ENCODE data around the gene FBXO47.

FBXO47 gene

DNA sequence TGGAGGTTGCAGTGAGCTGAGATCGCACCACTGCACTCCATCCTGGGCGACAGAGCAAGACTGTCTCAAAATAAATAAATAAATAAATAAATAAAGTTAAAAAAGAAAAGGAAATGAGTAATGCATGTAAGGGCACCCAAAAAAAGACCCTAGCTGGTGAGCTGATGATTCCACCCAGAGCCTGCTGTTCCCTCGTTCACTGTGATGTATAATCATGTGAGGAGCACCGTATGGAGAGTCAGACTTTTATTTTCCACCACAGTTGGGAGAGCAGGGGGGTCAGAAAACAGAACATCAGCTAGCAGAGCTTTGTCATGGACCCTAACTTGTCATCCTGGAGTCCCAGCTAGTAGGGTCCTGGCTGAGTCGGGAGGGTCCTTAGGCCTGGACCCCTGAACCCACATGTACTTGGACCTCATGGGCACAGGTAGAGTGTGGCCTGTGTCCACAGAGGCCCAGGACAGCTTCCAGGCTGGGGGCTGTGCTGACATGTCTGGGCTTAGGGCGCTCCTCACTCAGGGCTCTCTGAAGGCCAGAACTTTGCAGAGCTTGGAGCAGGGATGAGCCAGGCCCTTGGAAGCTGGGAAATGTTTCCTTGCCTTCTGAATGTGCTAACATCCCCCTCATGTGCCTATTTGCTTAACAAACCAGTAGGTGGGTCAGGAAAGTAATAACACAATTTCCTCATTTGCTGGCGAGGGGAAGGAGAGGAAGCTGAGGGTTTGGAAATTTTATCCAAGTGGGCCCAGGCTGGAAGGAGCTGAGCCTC, 60.6 kb downstream of the FBXO47 start:
- H3K27me3 ChIP-seq (ENCODE audit: control insufficient read depth, insufficient read depth, low read length) = no peaks in the 10 kb centered on the region
- no peaks in the 10 kb centered on the region for H3K4me1 ChIP-seq (ENCODE audit: control insufficient read depth, insufficient read depth, low read length)
- H3K4me3 ChIP-seq (ENCODE audit: low read depth, low read length) = no peak overlapping the region
- H3K36me3 ChIP-seq (ENCODE audit: control insufficient read depth, insufficient read depth, low read length) = peaks cover 9% of the 10 kb centered on the region
- H3K9me3 ChIP-seq (ENCODE audit: control insufficient read depth, insufficient read depth, low read length) = no peaks in the 10 kb centered on the region
- H3K9ac ChIP-seq (ENCODE audit: low read depth, low read length) = no peak overlapping the region

GRCh38 chr17:38905375-38905774, 61.8 kb downstream of the FBXO47 start:
- Histone ChIP-seq H3K36me3 (ENCODE audit: control insufficient read depth, insufficient read depth, low read length) (peaks cover 9% of the 10 kb centered on the region), H3K27me3 (ENCODE audit: control insufficient read depth, insufficient read depth, low read length) (no peaks in the 10 kb centered on the region), H3K4me3 (ENCODE audit: low read depth, low read length) (no peak overlapping the region), H3K4me1 (ENCODE audit: control insufficient read depth, insufficient read depth, low read length) (peaks cover 4% of the 10 kb centered on the region), H3K9ac (ENCODE audit: low read depth, low read length) (no peak overlapping the region), H3K9me3 (ENCODE audit: control insufficient read depth, insufficient read depth, low read length) (no peaks in the 10 kb centered on the region)

DNA sequence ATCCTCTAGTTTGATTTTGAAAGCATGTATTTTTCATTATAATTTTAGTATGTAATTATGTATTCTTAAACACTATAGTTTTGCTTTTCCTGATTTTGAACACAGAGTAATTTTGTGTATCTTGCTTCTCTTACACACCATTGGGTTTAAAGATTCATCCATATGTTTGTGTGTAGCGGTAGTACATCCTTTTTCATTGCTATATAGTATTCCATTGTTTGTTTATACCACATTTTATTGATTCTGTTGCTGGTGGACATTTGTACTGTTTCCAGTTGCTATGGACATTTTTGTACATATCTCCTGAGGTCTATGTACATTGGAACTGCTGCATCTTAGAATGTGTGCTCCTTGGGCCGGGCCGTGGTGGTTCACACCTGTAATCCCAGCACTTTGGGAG, 62.3 kb downstream of the FBXO47 start:
- Histone ChIP-seq H3K27me3 (ENCODE audit: control insufficient read depth, insufficient read depth, low read length) (no peaks in the 10 kb centered on the region), H3K36me3 (ENCODE audit: control insufficient read depth, insufficient read depth, low read length) (peaks cover 9% of the 10 kb centered on the region), H3K4me3 (ENCODE audit: low read depth, low read length) (no peak overlapping the region), H3K9ac (ENCODE audit: low read depth, low read length) (no peak overlapping the region), H3K9me3 (ENCODE audit: control insufficient read depth, insufficient read depth, low read length) (no peaks in the 10 kb centered on the region), H3K4me1 (ENCODE audit: control insufficient read depth, insufficient read depth, low read length) (peaks cover 4% of the 10 kb centered on the region)

GRCh38 chr17:38903404-38903803, 63.8 kb downstream of the FBXO47 start:
- H3K4me1 ChIP-seq (ENCODE audit: control insufficient read depth, insufficient read depth, low read length) = peaks cover 4% of the 10 kb centered on the region
- peaks cover 20% of the 10 kb centered on the region for H3K36me3 ChIP-seq (ENCODE audit: control insufficient read depth, insufficient read depth, low read length)
- H3K9me3 ChIP-seq (ENCODE audit: control insufficient read depth, insufficient read depth, low read length) = no peaks in the 10 kb centered on the region
- no peaks in the 10 kb centered on the region for H3K27me3 ChIP-seq (ENCODE audit: control insufficient read depth, insufficient read depth, low read length)
- H3K9ac ChIP-seq (ENCODE audit: low read depth, low read length) = no peak overlapping the region
- no peak overlapping the region for H3K4me3 ChIP-seq (ENCODE audit: low read depth, low read length)

DNA sequence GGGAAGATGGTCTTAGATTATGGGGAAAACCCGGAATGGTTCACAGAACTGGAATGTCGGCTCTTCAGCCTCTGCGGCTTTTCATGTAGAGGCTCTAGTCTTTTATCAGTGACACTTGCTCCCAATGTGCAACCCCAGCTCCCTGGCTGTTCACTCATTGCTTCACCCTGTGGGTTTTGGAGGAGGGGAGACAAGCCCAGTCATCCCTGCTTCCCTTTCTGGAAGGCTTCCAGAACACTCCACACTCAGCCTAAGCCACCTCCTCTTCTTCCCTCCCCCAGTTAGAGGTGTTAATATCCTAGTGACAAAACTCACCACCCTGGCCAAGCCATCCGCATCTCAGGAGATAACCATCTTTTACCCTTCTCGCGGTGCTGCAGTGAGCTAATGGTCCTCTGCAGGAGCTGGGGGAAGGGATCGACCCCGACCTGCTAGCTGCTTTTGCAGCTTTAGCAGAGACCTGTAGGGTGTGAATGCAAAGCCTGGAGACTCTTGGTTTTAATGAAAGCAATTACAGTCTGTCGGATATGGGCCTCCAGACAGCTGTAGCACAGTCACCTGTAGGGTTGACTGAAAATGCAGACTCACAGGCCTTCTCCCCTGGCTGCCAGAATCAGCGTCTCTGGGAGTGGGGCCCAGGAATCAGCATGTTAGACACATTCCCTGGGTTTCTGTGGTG, 66.1 kb downstream of the FBXO47 start:
- Histone ChIP-seq H3K36me3 (ENCODE audit: control insufficient read depth, insufficient read depth, low read length) (peaks cover 30% of the 10 kb centered on the region), H3K4me1 (ENCODE audit: control insufficient read depth, insufficient read depth, low read length) (peaks cover 4% of the 10 kb centered on the region), H3K9ac (ENCODE audit: low read depth, low read length) (no peak overlapping the region), H3K4me3 (ENCODE audit: low read depth, low read length) (no peak overlapping the region), H3K27me3 (ENCODE audit: control insufficient read depth, insufficient read depth, low read length) (no peaks in the 10 kb centered on the region), H3K9me3 (ENCODE audit: control insufficient read depth, insufficient read depth, low read length) (no peaks in the 10 kb centered on the region)

- no peaks in the 10 kb centered on the region for H3K9me3 ChIP-seq (ENCODE audit: control insufficient read depth, insufficient read depth, low read length)
- H3K27me3 ChIP-seq (ENCODE audit: control insufficient read depth, insufficient read depth, low read length) = no peaks in the 10 kb centered on the region
- no peak overlapping the region for H3K4me3 ChIP-seq (ENCODE audit: low read depth, low read length)
- peaks cover 33% of the 10 kb centered on the region for H3K36me3 ChIP-seq (ENCODE audit: control insufficient read depth, insufficient read depth, low read length)
- no peak overlapping the region for H3K9ac ChIP-seq (ENCODE audit: low read depth, low read length)
- H3K4me1 ChIP-seq (ENCODE audit: control insufficient read depth, insufficient read depth, low read length) = peaks cover 4% of the 10 kb centered on the region
These were observed 67.8 kb downstream of the FBXO47 start for GRCh38 chr17:38899421-38899820.

DNA sequence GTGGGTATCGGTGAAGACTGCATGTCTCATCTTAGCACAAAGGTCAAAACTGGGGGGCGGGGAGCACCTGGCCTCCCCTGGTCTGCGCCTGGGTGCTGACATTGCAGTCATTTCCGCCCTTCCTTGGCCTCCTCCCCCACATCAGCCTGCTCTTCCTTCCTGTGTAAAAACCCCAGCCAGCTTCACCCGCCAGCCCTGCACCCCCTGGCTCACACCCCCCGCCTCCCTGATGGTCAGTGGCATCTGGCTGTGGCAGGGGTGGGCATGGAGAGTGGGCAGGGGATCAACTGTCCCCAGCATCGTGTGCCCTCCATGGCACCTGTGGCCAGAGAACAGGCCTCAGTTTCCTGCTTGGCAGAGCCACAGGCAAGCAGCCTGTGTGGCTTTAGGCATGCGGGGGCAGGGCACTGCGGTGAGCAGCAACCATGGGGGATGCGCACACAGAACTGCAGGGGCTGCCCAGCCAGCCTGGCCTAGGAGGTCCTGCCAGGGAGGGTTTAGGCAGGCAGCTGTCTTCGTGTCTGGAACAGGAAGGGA, 68.3 kb downstream of the FBXO47 start:
- no peaks in the 10 kb centered on the region for H3K27me3 ChIP-seq (ENCODE audit: control insufficient read depth, insufficient read depth, low read length)
- H3K36me3 ChIP-seq (ENCODE audit: control insufficient read depth, insufficient read depth, low read length) = peaks cover 31% of the 10 kb centered on the region
- no peak overlapping the region for H3K9ac ChIP-seq (ENCODE audit: low read depth, low read length)
- H3K4me1 ChIP-seq (ENCODE audit: control insufficient read depth, insufficient read depth, low read length) = peaks cover 4% of the 10 kb centered on the region
- no peak overlapping the region for H3K4me3 ChIP-seq (ENCODE audit: low read depth, low read length)
- H3K9me3 ChIP-seq (ENCODE audit: control insufficient read depth, insufficient read depth, low read length) = no peaks in the 10 kb centered on the region

GRCh38 chr17:38898291-38898679, 68.9 kb downstream of the FBXO47 start:
- Histone ChIP-seq H3K9me3 (ENCODE audit: control insufficient read depth, insufficient read depth, low read length) (no peaks in the 10 kb centered on the region), H3K4me3 (ENCODE audit: low read depth, low read length) (no peak overlapping the region), H3K4me1 (ENCODE audit: control insufficient read depth, insufficient read depth, low read length) (peaks cover 4% of the 10 kb centered on the region), H3K9ac (ENCODE audit: low read depth, low read length) (no peak overlapping the region), H3K27me3 (ENCODE audit: control insufficient read depth, insufficient read depth, low read length) (no peaks in the 10 kb centered on the region), H3K36me3 (ENCODE audit: control insufficient read depth, insufficient read depth, low read length) (peaks cover 26% of the 10 kb centered on the region)

DNA sequence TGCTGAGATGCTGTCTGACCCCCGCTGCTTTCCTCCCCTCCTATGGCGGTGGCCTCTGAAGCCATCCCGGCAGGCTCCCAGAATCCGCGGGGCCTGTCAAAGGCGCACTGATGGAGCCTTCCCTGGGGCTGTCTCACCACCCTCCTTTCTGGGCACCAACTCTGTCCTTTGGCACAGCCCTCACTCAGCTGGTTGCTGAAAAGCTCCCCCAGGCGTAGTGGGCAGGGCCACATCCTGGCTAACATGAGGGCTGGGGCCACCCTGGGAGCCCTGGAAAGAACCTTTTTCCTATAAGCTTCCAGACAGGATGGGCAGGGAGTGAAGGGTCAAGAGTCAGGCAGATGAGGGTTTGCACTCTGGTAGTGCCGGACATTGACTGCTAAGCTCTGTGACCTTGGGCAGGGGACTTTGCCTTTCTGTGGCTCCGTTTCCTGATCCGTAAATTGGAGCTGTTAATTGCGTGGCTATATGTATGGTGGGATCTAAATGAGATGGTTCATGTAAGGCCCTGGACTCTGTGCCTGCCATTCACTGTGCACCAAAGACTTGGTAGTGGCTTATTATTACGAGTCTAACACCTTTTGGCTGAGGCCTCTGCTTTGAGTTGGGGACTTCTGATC, 69.4 kb downstream of the FBXO47 start:
- H3K9ac ChIP-seq (ENCODE audit: low read depth, low read length) = no peak overlapping the region
- H3K36me3 ChIP-seq (ENCODE audit: control insufficient read depth, insufficient read depth, low read length) = peaks cover 28% of the 10 kb centered on the region
- H3K9me3 ChIP-seq (ENCODE audit: control insufficient read depth, insufficient read depth, low read length) = no peaks in the 10 kb centered on the region
- no peak overlapping the region for H3K4me3 ChIP-seq (ENCODE audit: low read depth, low read length)
- H3K27me3 ChIP-seq (ENCODE audit: control insufficient read depth, insufficient read depth, low read length) = no peaks in the 10 kb centered on the region
- H3K4me1 ChIP-seq (ENCODE audit: control insufficient read depth, insufficient read depth, low read length) = peaks cover 4% of the 10 kb centered on the region

GRCh38 chr17:38897176-38897575, 70.0 kb downstream of the FBXO47 start:
- Histone ChIP-seq H3K36me3 (ENCODE audit: control insufficient read depth, insufficient read depth, low read length) (peaks cover 34% of the 10 kb centered on the region), H3K4me1 (ENCODE audit: control insufficient read depth, insufficient read depth, low read length) (peaks cover 4% of the 10 kb centered on the region), H3K9ac (ENCODE audit: low read depth, low read length) (no peak overlapping the region)

DNA sequence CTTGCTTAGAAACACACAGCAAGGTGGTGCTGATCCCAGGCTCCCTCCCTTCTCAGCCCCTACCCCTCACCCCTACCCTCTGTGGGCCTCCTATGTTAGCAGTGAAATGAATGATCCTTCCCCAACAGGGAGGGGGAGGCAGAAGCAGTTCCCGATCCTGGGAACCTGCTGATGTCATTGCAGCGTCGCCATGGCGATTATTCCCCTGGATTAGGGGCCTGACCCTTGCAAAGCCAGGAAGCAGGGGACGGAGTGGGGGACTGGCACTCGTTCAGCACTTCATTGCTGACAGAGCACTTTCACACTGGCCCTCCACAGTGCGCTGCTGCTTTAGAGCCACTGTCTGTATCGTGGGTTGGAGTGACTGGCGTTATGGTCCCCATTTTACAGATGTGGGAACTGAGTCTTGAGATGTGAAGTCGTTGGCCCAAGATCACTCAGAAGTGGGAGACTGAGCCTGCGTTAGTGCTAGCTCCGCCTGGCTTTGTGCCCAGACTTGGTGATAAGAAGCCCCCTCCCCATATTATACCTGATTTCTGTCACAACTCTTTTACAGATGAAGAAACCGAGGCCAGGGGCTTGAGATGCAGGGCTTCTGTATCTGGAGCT, 70.8 kb downstream of the FBXO47 start:
- peaks cover 4% of the 10 kb centered on the region for H3K4me1 ChIP-seq (ENCODE audit: control insufficient read depth, insufficient read depth, low read length)
- peaks cover 39% of the 10 kb centered on the region for H3K36me3 ChIP-seq (ENCODE audit: control insufficient read depth, insufficient read depth, low read length)
- H3K9ac ChIP-seq (ENCODE audit: low read depth, low read length) = no peak overlapping the region

More at GRCh38 chr17:38897176-38897575, 70.0 kb downstream of the FBXO47 start:
- no peaks in the 10 kb centered on the region for H3K27me3 ChIP-seq (ENCODE audit: control insufficient read depth, insufficient read depth, low read length)
- no peak overlapping the region for H3K4me3 ChIP-seq (ENCODE audit: low read depth, low read length)
- H3K9me3 ChIP-seq (ENCODE audit: control insufficient read depth, insufficient read depth, low read length) = no peaks in the 10 kb centered on the region

More for the DNA sequence above, 70.8 kb downstream of the FBXO47 start:
- H3K27me3 ChIP-seq (ENCODE audit: control insufficient read depth, insufficient read depth, low read length) = no peaks in the 10 kb centered on the region
- H3K4me3 ChIP-seq (ENCODE audit: low read depth, low read length) = no peak overlapping the region
- H3K9me3 ChIP-seq (ENCODE audit: control insufficient read depth, insufficient read depth, low read length) = no peaks in the 10 kb centered on the region
